ENCODE data around the gene MATR3. TPM values are rescaled to one million over a fixed set of nuclear protein-coding genes. Genes with fewer than 3 reads are reported as not detected.

Gene MATR3
- total and polyA plus RNA-seq, 2 of the 4 experiments (the other 2 are of a cell fraction): 81.4 to 367 TPM

DNA sequence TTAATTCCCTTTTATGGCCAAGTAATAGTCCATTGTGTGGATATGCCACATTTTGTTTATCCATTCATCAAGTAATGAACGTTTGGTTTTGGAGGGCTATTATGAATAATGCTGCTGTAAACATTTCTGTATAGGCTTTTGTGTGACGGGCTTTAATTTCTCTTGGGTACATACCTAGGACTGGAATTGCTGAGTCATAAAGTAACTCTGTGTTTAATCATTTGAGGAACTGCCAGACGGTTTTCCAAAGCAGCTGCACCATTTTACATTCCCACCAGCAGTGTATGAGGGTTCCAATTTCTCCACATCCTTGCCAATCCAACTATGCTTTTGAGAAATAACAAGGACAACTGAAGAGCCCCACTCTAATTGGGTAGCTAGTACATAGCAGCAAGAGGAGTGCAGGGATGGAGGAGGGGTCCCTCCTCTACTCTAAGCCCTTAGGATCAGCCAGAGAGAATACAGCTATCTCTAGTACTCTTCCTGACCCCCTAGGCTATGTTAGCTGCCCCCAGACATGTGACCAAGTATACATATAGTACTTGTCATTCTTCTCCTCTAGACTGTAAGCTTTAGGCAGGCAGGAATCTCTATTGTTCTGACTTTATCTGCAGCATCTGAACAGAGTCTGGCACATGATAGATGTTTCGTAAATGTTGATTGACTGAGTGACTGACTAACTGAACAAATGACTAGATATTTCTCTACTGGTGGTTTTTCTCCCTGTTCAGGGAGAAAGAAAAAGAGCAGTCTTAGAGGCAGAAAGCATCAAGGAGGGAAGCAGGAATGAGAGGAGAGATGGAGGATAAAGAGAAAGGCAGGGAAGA, 22.1 kb upstream of the MATR3 start (continued):
- TF ChIP-seq MAZ (IDR thresholded peaks at IDR 0.05; ENCODE audit: borderline replicate concordance, low read depth, low read length): no peak
- no peak for TF ChIP-seq CHD1 (IDR thresholded peaks at IDR 0.05; ENCODE audit: low read depth, low read length)

Data from IMR-90 (cell line).